NCI-H526 (cell line): ENCODE data around the gene MAML2.

Experiments
- DNase-seq, 2 experiments: peaks; one replicate each; lab custom pipeline; 2025; lab: John Stamatoyannopoulos, UW

Gene MAML2

GRCh38 chr11:96238563-96239135 is 104.3 kb downstream of the MAML2 start:
- no peak for DNase-seq

GRCh38 chr11:96237766-96238266 is 105.2 kb downstream of the MAML2 start:
- no peak for DNase-seq

DNA sequence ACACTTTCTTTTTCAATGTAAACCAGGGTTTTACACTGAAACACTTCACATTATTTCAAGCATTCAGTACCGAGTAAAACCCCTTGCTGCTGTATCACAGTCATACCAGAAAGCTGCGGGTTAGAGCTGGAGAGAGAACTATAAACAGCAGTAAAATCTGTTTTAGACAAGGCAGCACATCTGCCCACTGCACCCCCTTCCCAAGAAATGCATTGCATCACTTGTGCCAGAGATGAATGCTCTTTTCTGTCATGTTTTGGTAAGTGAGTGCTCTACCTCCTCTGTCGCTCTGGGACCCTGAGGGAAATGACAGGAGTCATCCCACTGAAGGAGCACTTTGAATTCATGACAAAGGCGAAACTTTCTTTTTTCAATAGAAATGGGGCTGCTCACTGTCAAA is 107.2 kb downstream of the MAML2 start:
- DNase-seq, result no peak

GRCh38 chr11:96234866-96235441 is 108.0 kb downstream of the MAML2 start:
- DNase-seq, result no peak

GRCh38 chr11:96232132-96232531 is 110.9 kb downstream of the MAML2 start:
- DNase-seq, result no peak

DNA sequence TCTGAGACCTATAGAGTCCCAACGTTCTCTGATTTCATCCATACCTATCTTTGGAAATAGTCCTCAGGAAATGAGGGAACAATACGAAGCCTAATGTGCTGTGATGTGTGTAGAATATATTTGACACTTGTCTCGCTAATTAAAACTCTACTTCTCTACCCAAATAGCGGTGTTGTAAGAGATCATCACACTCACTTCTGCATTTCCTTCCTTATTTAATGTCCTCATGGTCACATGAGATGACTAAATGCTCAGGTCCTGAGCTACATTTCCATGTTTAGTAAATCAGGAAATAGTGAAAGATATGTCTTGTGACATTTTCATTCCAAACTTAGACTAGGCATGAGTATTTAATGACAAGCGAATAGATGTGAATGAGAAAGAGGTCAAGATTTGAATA is 112.3 kb downstream of the MAML2 start:
- DNase-seq, result no peak

DNA sequence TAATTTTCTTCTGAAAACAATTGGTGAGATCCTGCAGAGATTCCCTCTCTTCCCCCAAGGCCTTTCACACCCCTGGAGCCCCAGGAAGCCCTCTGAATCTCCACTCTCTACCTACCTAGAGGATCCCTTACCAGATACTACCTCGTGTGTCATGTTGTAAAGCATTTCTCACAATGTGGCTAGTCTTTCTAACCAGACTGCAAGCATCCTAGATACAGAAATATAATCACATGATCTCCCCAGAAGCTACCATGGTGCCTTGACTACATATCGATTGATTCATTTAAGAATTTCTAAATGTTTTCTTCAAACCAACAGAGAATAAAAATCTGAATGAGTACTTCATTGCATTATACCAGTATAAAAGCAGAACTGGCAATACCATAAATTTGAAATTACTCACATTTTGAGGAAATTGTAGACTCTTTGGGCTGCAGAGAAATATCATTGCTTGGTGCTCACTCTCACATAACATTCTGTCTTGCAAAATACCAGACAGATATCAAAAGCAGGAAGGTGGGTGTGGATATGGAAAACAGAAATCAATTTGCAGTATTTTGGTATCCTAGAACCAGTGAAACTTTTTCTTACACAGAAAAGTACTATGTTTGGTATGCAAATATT is 113.5 kb downstream of the MAML2 start:
- no peak for DNase-seq

GRCh38 chr11:96228910-96229309 is 114.1 kb downstream of the MAML2 start:
- DNase-seq, result no peak

GRCh38 chr11:96228473-96228891 is 114.5 kb downstream of the MAML2 start:
- DNase-seq, result no peak

DNA sequence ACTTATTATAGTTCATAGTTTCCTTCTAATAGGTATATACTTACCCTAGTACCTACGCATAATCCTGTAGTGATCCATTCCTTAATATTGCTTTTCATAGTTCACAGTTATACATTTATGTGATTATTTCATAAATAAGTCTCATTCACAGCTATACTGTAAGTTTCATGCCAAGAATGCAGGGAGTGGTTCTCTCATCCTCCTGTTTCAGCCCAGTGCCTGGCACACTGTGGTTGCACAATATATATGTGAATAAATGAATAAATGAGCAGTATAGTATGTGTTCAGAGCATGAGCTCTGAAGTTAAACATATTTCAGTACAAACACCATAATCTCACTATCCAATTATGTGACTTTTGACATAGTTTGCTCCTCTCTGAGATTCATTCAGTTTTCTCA is 115.8 kb downstream of the MAML2 start:
- no peak for DNase-seq

DNA sequence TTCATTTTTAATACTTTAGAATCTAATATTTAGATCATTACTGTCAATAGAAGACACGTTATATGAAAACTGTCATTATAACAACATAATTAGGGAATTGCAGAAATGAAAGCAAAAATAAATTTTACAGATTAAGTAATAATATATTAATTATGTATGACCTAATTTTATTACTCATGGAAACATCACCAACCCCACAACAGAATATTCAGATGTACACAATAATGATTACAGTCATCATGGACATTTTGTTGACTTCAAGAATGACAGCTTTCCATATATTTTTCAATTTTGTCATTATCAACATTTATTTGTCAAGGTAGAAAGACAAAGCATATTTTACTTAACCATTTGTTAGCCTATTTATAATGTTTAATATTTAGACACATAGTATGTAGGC is 119.9 kb downstream of the MAML2 start:
- no peak for DNase-seq

DNA sequence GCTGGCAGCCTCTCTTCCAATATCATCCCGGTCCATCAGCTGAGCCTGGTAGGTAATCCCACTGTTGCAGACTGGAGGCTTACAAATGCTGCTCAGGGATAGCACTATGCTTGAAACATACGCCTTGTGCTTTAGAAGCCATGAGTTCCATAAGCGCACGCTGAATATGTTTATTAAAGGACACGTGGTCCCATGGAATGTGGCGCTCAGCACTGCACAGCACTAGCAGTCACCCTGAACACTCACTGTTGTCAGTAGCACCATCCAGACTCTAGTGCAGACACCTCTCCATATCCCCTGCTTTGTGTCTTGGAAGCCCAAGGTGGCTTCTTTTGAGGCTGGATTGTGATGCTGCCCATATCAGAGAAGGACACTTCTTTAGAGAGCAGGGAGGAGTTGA is 120.9 kb downstream of the MAML2 start:
- DNase-seq, result no peak

DNA sequence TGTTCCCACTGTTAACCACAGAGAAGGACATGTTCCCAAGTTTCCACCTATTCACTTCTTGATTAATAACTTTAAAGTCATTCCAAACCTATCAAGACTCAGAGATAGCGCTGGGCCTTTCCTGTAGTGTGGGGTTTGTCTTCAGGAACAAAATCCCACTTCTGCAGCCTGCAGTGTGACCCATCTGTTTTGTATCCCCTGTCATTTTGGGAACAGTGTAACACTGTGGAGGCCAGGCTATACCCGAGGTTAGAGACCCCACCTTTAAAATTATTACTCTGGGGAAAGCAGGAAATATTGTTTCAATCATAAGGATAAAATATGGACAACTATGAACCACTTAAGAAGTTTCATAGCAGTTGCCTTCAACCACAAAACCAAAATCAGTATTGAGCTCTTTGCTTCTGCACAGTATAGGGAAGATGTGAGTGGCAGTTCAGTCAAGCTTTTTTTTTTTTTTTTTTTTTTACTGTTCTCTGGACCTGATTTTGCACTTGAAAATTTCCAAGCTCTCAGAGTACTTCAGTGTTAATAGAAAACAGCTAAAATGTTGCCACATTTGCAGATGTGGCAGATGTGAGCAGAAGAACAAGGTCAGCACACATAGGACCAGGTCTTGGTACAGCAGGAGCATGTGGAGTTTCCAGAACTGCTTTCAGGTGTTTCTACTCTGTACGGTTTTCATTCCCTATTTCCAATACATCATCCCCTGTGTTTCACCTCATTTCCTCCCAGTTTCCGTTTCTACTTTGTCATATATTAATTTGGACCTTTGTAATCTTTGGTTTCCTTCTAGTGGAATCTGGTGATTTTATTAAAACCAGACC is 121.5 kb downstream of the MAML2 start:
- no peak for DNase-seq

DNA sequence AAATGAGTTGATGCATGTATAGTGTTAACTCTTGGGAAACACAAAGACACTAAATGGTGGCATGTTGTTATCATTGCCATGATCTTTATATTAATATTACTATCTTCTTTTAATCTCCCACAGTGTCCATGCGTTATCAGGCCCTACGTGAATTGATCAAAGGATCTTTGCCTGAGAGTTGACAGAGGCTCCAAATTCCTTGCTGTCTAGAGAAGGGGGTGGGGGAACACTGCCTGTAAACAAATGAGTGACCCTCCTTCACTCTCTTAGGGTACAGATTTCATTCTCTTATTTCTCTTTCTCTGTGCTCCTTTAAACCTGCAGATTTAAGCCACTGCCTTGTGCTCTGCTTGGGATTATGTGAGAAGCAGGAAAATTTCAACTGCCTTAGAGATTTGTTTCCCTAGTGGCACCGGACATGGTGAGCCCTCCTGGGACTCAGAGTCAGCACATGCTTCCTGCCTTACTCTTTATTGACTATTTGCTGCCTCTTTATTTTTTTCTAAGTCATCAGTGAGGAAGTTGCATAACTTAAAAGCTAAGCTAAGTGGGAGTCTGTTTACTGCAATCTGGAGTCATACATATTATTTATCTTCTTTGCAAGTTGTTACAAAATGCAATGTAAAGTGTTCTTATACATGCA is 122.9 kb downstream of the MAML2 start:
- no peak for DNase-seq

- DNase-seq, result no peak
Observed at GRCh38 chr11:96218901-96219300, 124.1 kb downstream of the MAML2 start.

DNA sequence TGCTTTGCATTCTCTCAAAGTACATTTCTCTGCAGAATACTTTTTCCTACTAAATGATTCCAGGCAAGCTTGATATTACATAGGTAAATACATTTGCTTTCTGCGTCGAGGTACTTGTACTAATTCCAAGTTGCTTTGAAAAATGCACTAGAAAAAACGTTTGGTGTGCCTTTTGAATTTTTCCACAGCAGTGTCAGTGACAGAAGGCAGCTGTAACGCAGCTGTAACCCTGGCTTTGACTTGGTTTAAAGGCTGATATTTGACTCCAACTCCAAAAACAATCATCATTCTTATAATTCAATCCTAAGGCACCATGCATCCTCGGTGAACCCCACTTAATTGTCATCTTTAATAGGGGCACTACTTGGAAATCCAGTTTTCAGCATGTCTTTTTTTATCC is 125.0 kb downstream of the MAML2 start:
- no peak for DNase-seq

DNA sequence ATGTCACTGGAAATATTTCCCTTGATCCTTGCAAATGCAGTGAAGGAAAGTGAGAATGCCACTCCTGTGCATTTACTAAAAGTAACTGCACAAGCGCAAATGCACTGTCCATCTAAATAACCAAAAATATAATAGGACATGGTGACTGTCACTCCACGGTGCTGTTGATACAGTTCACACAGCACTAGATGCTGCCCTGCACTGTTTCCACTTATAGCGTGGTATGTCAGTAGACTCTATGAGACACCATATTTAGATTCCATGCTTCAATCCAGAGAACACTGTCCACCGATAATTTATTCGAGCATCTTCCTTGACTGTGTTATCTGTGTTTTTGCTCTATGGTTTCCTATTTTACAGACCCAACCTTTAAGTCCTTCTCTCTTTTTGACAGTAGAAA is 125.8 kb downstream of the MAML2 start:
- DNase-seq, result no peak

DNA sequence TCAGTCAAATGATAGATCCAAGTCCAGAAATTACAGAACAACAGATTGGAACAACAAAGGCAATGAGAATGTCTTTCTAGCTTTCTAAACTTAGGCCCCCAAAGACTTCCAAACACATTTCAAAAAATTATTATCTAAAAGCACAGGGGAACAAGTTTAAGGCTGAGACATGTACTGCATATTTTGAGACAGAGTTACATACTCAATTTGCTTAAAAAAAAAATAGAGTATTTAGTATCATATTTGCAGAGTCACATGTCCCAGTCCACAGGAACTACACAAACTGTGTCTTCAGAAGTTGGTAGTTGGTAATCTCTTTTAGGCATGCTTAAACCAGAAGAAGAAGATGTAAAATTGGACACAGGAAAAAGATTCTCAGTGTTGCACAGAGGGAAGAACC is 127.2 kb downstream of the MAML2 start:
- DNase-seq, result no peak

DNA sequence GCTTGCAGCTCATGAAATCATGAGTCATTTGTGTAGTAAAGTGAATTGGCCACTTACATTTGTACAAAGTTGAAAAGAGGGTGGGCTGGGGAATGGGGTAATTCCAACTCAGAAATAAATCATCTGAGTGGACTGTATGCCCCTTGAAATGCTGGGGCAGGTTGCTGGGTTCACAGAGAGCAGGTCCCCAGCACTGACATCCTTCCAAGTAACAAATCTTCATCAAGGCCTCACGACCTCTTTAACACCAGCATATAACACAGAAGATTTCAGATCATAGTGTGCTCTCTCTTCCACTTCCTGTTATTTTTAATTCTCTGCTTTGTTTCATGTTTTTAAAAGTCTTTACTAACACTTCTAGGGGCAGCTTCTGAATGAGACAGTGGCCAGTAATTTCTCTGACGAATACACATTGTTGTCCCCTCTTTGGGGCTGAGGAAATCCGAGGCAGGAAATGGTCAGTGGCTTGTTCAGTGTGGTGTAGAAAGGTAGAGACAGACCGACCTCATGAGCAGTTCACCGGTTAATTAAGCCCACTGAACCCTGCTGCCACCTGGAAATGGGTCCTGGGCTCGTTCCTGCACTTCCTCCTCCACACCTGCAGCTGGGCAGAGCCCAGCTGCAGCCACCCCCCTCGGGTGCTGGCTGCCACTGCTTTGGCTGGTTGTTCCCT is 127.7 kb downstream of the MAML2 start:
- DNase-seq, result peak in 1 of 2 experiments; percentile 22

DNA sequence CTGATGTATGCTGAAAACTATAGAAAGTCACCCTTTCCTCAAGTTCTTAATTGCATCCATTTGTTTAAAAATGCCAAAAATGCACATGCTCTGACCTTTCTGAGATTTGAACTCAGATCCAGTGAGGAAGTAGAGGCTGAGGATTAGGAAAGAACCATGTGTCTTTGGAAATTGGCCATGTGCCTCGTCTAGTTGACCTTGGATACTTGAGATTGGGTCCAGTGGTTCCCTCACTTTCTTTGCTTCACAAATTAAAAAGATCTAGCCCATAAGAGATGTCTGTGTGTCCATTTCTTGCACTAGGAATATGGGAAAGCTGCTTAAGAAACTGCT is 128.3 kb downstream of the MAML2 start:
- no peak for DNase-seq

- DNase-seq, result no peak
Observed at GRCh38 chr11:96213500-96213899, 129.5 kb downstream of the MAML2 start.

DNA sequence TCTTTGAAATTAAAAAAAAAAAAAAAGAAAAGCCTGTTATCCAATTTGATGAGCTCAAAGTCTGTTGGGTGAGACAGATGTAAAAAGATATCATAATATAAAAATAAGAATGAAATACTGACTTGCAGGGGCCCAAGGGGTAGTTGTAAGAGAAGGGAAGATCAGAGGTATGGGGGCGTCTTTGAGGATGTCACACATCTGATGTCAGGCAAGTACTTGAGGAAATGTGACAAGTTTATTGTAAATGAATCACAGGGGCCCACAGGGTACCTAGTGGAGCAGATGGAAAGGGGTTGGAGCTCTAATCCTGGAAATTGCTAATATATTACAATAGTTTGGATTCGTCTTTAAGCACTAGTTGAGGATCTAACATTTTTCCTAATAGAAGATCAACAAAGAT is 131.6 kb downstream of the MAML2 start:
- DNase-seq, result no peak
